Measurements from ENCODE around the gene TINAG. TPM values are rescaled to one million over a fixed set of nuclear protein-coding genes. Genes with fewer than 3 reads are reported as not detected.

TINAG gene
- total and polyA plus RNA-seq, 2 donors (not counting 3 experiments of a cell fraction or from before 2014, with no cell fraction given) = not detected

DNA sequence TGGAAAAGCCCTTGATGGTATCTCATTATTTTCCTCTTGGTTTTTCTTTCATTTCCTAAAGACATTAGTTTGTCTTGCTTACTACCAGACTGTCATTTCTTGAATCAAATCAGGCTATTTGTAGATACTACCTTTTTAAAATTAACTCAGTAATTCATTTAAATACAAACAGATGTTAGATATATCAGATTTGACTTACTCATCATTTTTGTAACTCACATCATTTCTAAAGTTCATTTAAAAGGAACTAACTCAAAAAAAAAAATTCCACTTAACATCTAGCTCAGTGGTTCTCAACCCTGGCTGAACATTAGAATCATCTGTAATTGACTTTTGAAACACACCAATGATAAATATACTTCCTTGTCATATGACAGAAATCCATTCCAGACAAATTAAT lies 48.2 kb upstream of the TINAG start:
- intact Hi-C loops (cut with micrococcal nuclease) (no loop called here), dilution Hi-C loops (cut with MboI; ENCODE audit: extremely low pct_ligation_motif_present, low sequenced_read_pairs) (no loop called here)
- no peaks in the 10 kb centered on the region for H3K9me1 ChIP-seq (replicated peaks; ENCODE audit: control insufficient read depth, extremely low read depth, insufficient read depth, low read length)
- H3K4me3 ChIP-seq (replicated peaks in 1 of 3; ENCODE audit: insufficient read depth in 1 of 3, low read depth in 1 of 3, low read length in 3 of 3) = no peak overlapping the region
- FAIRE-seq = no peak
- peaks cover 11% of the 10 kb centered on the region for H3K4me1 ChIP-seq (ENCODE audit: control insufficient read depth, extremely low read depth, insufficient read depth, low read length)
- BruUV-seq (replicated peaks) = no TSS peak
- DNase-seq (ENCODE audit: low read depth, low spot score) = no peak
- H3K9ac ChIP-seq (replicated peaks; ENCODE audit: extremely low read depth, insufficient read depth, low read length) = no peak overlapping the region
- H4K20me1 ChIP-seq (replicated peaks; ENCODE audit: control insufficient read depth, extremely low read depth, insufficient read depth, low read length) = no peaks in the 10 kb centered on the region
- no peaks in the 10 kb centered on the region for H3K27me3 ChIP-seq (ENCODE audit: control insufficient read depth in 2 of 2, insufficient read depth in 2 of 2, low read length in 2 of 2)
- H3K27ac ChIP-seq (ENCODE audit: insufficient read depth, low read depth, low read length) = no peak overlapping the region
- H2AFZ ChIP-seq (ENCODE audit: low read depth, low read length) = no peak overlapping the region
- no peaks in the 10 kb centered on the region for H3K36me3 ChIP-seq (ENCODE audit: control insufficient read depth in 2 of 2, extremely low read depth in 1 of 2, insufficient read depth in 2 of 2, low read length in 2 of 2)
- no peaks in the 10 kb centered on the region for H3K79me2 ChIP-seq (ENCODE audit: control insufficient read depth, insufficient read depth, low read length)
- POLR2A ChIA-PET = no interaction called here
- no peak overlapping the region for H3K4me2 ChIP-seq (ENCODE audit: insufficient read depth, low read length)
- H3K9me3 ChIP-seq (replicated peaks; ENCODE audit: control insufficient read depth, insufficient read depth, low read length) = no peaks in the 10 kb centered on the region
- CTCF ChIA-PET = no interaction called here
- no peak for TF ChIP-seq POLR2A (IDR thresholded peaks at IDR 0.05; ENCODE audit: low read depth, low read length)
- no peak for TF ChIP-seq POLR2AphosphoS5 (IDR thresholded peaks at IDR 0.05; ENCODE audit: insufficient read depth, low read depth, low read length)
- TF ChIP-seq FOS (IDR thresholded peaks at IDR 0.05; ENCODE audit: borderline replicate concordance, insufficient read depth, low read length) = no peak
- no peak for TF ChIP-seq EZH2 (IDR thresholded peaks at IDR 0.05; ENCODE audit: borderline replicate concordance, low read depth, low read length, severe bottlenecking)

GRCh38 chr6:54262499-54262898 lies 45.7 kb upstream of the TINAG start:
- Histone ChIP-seq H3K4me1 (ENCODE audit: control insufficient read depth, extremely low read depth, insufficient read depth, low read length) (peaks cover 7% of the 10 kb centered on the region), H3K4me2 (ENCODE audit: insufficient read depth, low read length) (no peak overlapping the region), H3K9me1 (replicated peaks; ENCODE audit: control insufficient read depth, extremely low read depth, insufficient read depth, low read length) (no peaks in the 10 kb centered on the region), H3K4me3 (replicated peaks in 1 of 3; ENCODE audit: insufficient read depth in 1 of 3, low read depth in 1 of 3, low read length in 3 of 3) (no peak overlapping the region), H4K20me1 (replicated peaks; ENCODE audit: control insufficient read depth, extremely low read depth, insufficient read depth, low read length) (no peaks in the 10 kb centered on the region), H3K9ac (replicated peaks; ENCODE audit: extremely low read depth, insufficient read depth, low read length) (no peak overlapping the region), H3K27ac (ENCODE audit: insufficient read depth, low read depth, low read length) (no peak overlapping the region), H3K27me3 (ENCODE audit: control insufficient read depth in 2 of 2, insufficient read depth in 2 of 2, low read length in 2 of 2) (no peaks in the 10 kb centered on the region), H3K9me3 (replicated peaks; ENCODE audit: control insufficient read depth, insufficient read depth, low read length) (no peaks in the 10 kb centered on the region), H3K79me2 (ENCODE audit: control insufficient read depth, insufficient read depth, low read length) (no peaks in the 10 kb centered on the region), H3K36me3 (ENCODE audit: control insufficient read depth in 2 of 2, extremely low read depth in 1 of 2, insufficient read depth in 2 of 2, low read length in 2 of 2) (no peaks in the 10 kb centered on the region), H2AFZ (ENCODE audit: low read depth, low read length) (no peak overlapping the region)
- FAIRE-seq = no peak
- no TSS peak for BruUV-seq (replicated peaks)
- no peak for DNase-seq (ENCODE audit: low read depth, low spot score)
- TF ChIP-seq GATA2 (IDR thresholded peaks at IDR 0.05; ENCODE audit: insufficient read depth, insufficient read length, low read depth, low read length) (no peak), POLR2AphosphoS5 (IDR thresholded peaks at IDR 0.05; ENCODE audit: insufficient read depth, low read depth, low read length) (no peak), MAX (IDR thresholded peaks at IDR 0.05; ENCODE audit: insufficient read depth, insufficient read length) (no peak), JUN (IDR thresholded peaks at IDR 0.05; ENCODE audit: borderline replicate concordance, insufficient read depth, insufficient read length, low read depth) (no peak), MYC (IDR thresholded peaks at IDR 0.05; ENCODE audit: low read depth, low read length) (no peak)
- TF ChIP-seq, protein P1, sequence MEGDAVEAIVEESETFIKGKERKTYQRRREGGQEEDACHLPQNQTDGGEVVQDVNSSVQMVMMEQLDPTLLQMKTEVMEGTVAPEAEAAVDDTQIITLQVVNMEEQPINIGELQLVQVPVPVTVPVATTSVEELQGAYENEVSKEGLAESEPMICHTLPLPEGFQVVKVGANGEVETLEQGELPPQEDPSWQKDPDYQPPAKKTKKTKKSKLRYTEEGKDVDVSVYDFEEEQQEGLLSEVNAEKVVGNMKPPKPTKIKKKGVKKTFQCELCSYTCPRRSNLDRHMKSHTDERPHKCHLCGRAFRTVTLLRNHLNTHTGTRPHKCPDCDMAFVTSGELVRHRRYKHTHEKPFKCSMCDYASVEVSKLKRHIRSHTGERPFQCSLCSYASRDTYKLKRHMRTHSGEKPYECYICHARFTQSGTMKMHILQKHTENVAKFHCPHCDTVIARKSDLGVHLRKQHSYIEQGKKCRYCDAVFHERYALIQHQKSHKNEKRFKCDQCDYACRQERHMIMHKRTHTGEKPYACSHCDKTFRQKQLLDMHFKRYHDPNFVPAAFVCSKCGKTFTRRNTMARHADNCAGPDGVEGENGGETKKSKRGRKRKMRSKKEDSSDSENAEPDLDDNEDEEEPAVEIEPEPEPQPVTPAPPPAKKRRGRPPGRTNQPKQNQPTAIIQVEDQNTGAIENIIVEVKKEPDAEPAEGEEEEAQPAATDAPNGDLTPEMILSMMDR (IDR thresholded peaks at IDR 0.05; ENCODE audit: extremely low read depth in 1 of 2, insufficient read depth in 1 of 2, low read depth in 1 of 2, low read length in 2 of 2) = no peak
- ChIA-PET CTCF (no interaction called here), POLR2A (no interaction called here)
- intact Hi-C loops (cut with micrococcal nuclease) = no loop called here
- dilution Hi-C loops (cut with MboI; ENCODE audit: extremely low pct_ligation_motif_present, low sequenced_read_pairs) = no loop called here
